GM21786 (cell line): Measurements from ENCODE around the gene SUGCT.

Source experiments
- ATAC-seq: cut with Tn5 transposase; IDR thresholded peaks from one replicate; pipeline ENCODE4 v1.9.1; 2021; ENCODE audit not compliant: unreplicated experiment

SUGCT gene

GRCh38 chr7:40709062-40709964 lies 574.5 kb downstream of the SUGCT start:
- peak; percentile 81 for ATAC-seq

GRCh38 chr7:40711706-40712105 lies 576.9 kb downstream of the SUGCT start:
- no peak for ATAC-seq

GRCh38 chr7:40714363-40715052 lies 579.7 kb downstream of the SUGCT start:
- no peak for ATAC-seq

- ATAC-seq, result no peak
Observed at GRCh38 chr7:40715053-40715430, 580.2 kb downstream of the SUGCT start.

DNA sequence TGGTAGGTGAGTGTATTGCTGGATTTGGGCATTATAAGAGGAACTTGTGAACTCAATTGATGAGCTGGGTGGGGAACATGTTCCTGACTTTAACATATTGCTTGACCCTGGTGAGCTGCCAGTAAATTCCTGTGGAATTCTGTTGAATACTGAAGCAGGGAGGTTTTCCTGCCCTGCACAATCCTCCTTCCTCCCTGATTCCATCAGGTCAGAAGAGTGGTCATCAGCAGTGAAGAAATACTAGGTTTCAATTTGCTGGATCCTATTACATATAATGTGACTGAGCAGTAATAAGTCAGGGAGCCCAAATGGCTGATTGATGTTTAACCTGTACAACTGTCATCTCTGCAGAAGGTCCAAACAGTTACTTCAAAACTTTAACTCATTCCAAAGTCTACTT lies 581.2 kb downstream of the SUGCT start:
- ATAC-seq, result no peak

GRCh38 chr7:40717242-40717641 lies 582.4 kb downstream of the SUGCT start:
- peak; percentile 79 for ATAC-seq

- no peak for ATAC-seq
Observed at GRCh38 chr7:40720416-40720815, 585.6 kb downstream of the SUGCT start.

- no peak for ATAC-seq
Observed at GRCh38 chr7:40721342-40721949, 586.6 kb downstream of the SUGCT start.

GRCh38 chr7:40722242-40722641 lies 587.4 kb downstream of the SUGCT start:
- ATAC-seq, result no peak

DNA sequence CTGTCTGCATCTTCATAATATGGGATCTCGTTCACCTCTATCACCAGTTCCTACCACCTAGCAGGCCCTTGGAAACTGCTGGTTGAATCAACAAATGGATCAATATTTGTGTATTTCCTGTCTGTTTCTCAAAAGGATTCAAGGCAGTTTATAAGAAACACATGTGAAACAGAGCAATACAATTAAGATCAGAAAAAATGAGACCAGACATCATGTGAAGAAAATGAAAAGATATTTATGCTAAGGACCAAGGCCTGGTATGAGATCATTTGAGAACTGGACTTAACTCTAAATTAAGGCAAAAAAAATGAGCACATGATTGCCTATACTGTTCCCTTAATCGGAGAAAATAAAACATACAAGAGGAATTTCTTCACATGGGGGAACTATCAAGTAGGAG lies 589.0 kb downstream of the SUGCT start:
- ATAC-seq, result no peak

- ATAC-seq, result no peak
Observed at GRCh38 chr7:40726559-40726958, 591.8 kb downstream of the SUGCT start.

GRCh38 chr7:40733114-40733513 lies 598.3 kb downstream of the SUGCT start:
- no peak for ATAC-seq

- no peak for ATAC-seq
Observed at GRCh38 chr7:40733578-40733977, 598.8 kb downstream of the SUGCT start.

DNA sequence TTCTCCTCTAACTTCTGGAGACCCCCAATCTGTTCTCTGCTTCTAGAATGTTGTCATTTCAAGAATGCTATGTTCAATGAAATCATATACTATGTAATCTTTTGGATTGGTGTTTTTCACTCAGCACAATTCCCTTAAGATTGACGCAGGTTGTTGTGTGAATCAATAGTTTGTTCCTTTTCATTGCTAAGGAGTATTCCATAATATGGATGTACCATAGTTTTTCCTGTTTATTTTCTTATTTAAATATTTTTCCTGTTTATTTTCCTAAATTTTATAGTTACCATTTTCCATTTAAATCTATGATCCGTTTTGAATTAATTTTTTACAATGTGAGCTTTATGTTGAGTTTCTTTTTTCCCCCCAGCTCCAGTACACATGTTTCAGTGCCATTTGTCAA lies 604.5 kb downstream of the SUGCT start:
- ATAC-seq, result no peak

- ATAC-seq, result no peak
Observed at GRCh38 chr7:40742270-40742669, 607.5 kb downstream of the SUGCT start.

- ATAC-seq, result no peak
Observed at GRCh38 chr7:40746841-40747556, 612.2 kb downstream of the SUGCT start.

GRCh38 chr7:40747856-40748255 lies 613.1 kb downstream of the SUGCT start:
- no peak for ATAC-seq

GRCh38 chr7:40749877-40750276 lies 615.1 kb downstream of the SUGCT start:
- no peak for ATAC-seq

GRCh38 chr7:40753455-40753854 lies 618.6 kb downstream of the SUGCT start:
- ATAC-seq, result no peak

DNA sequence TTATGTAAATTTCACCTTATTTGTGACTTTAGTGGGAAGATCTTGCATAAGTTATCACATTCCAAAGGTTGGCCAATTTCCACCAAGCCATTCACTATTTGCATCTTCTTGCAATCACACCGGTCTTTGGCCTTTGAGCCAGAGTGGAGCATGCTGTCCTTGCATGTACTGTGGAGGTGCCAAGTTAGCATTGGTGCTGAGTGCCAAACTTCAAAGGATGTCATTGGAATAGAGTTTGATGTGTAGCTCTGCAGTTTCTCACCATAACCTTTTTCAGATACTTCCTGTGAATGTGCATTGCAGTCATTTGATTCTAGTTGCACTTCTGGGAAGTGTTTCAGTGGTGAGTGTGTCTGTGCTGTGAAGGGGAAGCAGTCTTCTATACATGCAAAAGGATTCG lies 620.6 kb downstream of the SUGCT start:
- ATAC-seq, result no peak

GRCh38 chr7:40757109-40757508 lies 622.3 kb downstream of the SUGCT start:
- no peak for ATAC-seq
